ENCODE measurements around the gene SLC6A7.
"Not testable (repeated sequence)": the region's sequence is repeated elsewhere in the genome, so short reads cannot be mapped to it uniquely, and the experiment has no call there.

The SLC6A7 gene

DNA sequence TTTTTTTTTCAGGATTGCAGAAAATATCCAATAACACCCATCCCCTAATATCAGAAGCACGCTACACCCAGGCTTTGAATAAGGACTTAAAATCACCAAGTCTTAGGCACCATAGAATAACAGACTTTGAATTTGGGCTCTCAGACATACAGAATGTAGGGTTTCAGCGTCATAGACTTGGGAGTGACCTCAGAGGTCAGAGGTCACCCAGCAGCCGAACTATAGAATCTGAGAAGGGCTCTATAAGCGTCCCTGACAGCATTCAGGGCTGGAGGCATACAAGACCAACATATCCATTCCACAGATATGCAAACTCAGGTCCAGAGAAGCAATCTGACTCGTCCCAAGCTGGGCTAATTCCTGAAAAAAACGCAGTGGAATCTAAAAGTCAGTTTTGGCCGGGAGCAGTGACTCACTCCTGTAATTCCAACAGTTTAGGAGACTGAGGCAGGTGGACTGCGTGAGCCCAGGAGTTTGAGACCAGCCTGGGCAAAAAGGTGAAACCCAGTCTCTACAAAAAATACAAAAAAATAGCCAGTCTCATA is 34.7 kb downstream of the SLC6A7 start:
- FAIRE-seq (no peak), DNase-seq (ENCODE audit: insufficient read length) (no peak)
- TF ChIP-seq TAF1 (IDR thresholded peaks at IDR 0.05; ENCODE audit: borderline replicate concordance, low read depth, low read length) (no peak), POLR2AphosphoS5 (IDR thresholded peaks at IDR 0.05; ENCODE audit: low read depth, low read length) (no peak), POLR2A (IDR thresholded peaks at IDR 0.05; ENCODE audit: low read depth, low read length) (no peak)

DNA sequence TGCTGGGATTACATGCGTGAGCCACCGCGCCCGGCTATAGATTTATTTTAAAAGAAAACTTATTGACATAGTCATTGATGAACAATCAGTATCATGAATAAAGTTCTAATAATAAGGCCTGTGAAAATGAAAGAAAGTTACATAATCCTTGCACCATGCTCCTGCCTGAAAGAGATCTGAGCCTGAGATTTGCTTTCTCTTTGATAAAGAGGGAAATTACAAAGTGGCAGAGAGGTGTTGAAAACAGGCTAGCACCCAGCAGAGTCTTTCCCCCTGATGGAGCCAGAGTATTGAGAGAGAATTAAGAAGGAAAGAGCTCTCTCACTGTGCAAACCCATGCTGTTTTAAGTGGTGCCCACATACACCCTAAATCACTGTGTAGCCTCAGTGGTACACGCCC is 37.2 kb downstream of the SLC6A7 start:
- FAIRE-seq (no peak), DNase-seq (ENCODE audit: insufficient read length) (no peak)
- TF ChIP-seq POLR2A (IDR thresholded peaks at IDR 0.05; ENCODE audit: low read depth, low read length) (no peak), POLR2AphosphoS5 (IDR thresholded peaks at IDR 0.05; ENCODE audit: low read depth, low read length) (no peak), TAF1 (IDR thresholded peaks at IDR 0.05; ENCODE audit: borderline replicate concordance, low read depth, low read length) (no peak)

DNA sequence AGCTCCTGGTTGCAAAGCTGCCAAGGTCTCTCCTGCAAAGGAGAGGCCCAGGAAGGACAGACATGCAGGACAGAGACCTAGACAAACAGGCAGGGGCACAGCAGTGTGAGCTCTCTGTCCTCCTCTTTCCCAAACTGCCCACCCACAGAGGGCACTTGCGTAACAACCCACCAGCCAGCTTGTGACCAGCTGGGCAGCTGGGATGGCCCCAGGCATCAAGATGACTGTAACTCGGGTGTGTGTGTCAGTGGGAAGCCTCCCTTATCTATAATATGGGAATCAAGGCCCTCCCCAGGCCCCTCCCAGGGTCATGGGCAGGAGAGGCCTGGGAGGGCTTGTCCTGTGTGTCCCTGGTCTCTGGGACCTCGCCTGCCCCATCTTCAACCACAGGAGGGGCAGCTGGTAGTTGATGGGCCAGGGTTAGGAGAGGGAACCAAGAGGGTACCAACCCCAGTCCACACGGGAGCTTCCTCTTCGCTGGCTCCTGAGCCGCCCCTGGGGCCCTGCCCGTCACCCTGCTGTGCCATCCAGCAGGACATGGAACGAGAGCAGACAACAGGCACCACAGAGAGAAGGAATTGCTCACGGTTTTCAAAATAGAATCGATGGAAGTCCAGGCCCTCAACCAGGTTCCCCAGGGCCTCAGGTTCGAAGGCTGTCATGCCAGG is 37.9 kb downstream of the SLC6A7 start:
- TF ChIP-seq POLR2AphosphoS5 (IDR thresholded peaks at IDR 0.05; ENCODE audit: low read depth, low read length) (no peak), POLR2A (IDR thresholded peaks at IDR 0.05; ENCODE audit: low read depth, low read length) (no peak), TAF1 (IDR thresholded peaks at IDR 0.05; ENCODE audit: borderline replicate concordance, low read depth, low read length) (no peak)
- FAIRE-seq (no peak), DNase-seq (ENCODE audit: insufficient read length) (no peak)

DNA sequence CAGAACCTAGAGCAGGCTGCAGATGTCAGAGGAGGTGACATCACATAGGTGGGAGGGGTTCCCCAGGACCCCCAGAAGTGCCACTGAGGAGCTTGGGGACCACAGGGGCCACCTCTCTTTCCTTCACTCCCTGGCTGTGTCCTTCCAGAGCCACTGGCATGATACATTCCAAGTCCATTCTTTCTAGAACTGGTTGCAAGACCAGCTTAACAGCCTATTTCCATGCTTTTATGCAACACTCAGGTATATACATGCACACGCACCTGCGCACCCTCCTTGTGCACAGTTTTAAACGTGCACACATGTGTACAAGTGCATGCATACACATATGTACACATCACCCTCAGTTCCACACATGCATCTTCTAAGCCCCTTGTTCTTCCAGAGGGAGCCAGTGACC is 39.7 kb downstream of the SLC6A7 start:
- DNase-seq (ENCODE audit: insufficient read length): no peak
- TF ChIP-seq POLR2AphosphoS5 (IDR thresholded peaks at IDR 0.05; ENCODE audit: low read depth, low read length) (no peak), POLR2A (IDR thresholded peaks at IDR 0.05; ENCODE audit: low read depth, low read length) (no peak), TAF1 (IDR thresholded peaks at IDR 0.05; ENCODE audit: borderline replicate concordance, low read depth, low read length) (no peak)
- no peak for FAIRE-seq

DNA sequence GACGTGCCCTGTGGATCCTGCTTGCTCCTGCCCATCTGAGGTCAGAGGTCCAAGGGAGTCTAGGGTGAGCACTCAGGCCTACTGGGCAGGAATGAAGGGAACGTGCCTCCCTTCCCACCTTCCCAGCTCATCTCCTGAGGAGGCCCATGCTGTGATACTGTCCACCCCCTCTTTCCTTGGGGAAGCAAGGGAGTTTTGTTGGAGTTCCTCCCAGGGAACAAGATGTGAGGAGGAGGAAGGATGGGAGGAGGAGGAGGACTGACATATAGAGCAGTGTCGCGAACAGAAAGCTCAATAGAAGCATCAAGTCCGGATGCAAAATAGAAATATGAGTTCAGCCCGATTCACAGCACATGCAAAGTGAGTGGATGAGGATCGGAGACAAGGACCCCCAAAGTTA is 41.0 kb downstream of the SLC6A7 start:
- no peak for TF ChIP-seq TAF1 (IDR thresholded peaks at IDR 0.05; ENCODE audit: borderline replicate concordance, low read depth, low read length)
- no peak for TF ChIP-seq POLR2A (IDR thresholded peaks at IDR 0.05; ENCODE audit: low read depth, low read length)
- TF ChIP-seq POLR2AphosphoS5 (IDR thresholded peaks at IDR 0.05; ENCODE audit: low read depth, low read length): no peak
- FAIRE-seq (no peak), DNase-seq (ENCODE audit: insufficient read length) (no peak)

DNA sequence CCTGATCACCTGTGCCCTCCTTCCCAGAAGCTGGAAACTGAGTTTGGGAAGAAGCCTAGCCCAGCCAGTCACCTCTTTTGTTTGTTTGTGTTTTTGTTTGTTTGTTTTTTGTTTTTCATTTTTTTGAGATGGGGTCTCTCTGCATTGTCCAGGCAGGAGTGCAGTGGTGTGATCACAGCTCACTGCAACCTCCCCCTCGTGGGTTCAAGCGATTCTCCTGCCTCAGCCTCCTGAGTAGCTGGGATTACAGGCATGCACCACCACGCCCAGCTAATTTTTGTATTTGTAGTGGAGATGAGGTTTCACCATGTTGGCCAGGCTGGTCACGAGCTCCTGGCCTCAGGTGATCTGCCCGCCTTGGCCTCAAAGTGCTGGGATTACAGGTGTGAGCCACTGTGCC is 43.8 kb downstream of the SLC6A7 start:
- DNase-seq (ENCODE audit: insufficient read length): not testable (repeated sequence)
- FAIRE-seq: peak; percentile 36

DNA sequence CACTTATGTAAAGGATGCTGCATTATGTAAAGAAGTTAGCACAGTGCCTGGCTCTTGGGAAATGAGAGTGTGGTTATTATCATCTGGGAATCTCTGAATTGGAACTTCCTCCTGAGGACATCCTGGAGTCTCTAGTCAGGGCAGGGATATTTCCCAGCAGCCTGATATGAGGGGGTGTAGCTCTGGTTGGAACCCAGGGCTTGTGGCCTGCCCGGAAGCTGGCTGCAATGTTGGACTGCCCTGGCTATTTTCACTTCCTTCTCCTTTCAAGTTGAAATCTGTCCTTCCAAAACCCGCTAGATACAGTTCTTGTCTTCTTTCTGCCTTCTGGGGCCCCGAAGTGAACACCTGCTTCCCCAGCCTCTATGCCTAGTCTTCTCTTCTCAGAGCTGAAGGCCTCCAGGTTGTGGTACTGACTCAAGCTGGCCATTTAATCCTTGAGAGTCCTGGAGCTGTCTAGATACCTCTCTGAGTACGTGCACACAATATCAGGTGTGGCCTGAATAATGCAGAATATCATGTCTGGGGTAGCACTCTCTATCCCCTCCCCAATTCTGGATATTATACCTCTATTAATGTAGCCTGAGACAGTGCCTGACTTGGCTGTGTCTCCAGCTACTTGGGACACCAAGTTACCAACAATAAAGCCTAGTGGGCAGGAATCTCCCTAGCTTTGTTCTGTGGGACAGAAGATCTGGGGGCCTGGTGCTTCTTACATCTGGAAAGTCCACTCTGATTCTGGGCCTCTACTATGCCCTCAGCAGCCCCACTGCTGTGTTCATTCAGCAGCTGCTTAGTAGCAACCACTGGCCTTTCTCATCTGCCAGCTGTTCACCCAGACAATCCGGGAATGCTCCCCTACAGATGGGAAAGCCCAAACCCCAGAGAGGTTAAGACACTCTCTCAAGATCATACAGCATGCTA is 45.0 kb downstream of the SLC6A7 start:
- DNase-seq (ENCODE audit: insufficient read length) (no peak), FAIRE-seq (peak; percentile 81)
- no peak for TF ChIP-seq POLR2A (IDR thresholded peaks at IDR 0.05; ENCODE audit: low read depth, low read length)

DNA sequence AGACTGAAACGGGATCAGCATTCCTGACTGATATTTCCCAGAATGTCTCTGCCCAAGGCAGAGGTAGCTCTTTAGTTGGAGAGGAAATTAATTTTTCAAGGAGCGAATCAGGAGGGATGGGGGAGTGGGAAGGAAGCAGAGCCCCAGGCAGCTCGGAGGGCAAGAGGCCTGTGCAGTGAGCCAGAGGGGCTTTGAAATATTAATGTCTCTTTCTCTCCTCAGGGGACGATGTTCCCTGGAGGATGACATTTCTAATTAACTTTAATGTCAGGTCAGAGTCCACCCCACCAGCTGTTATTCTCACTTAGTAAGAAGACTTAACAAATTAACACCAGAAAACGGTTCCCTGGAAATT is 45.6 kb downstream of the SLC6A7 start:
- DNase-seq (ENCODE audit: insufficient read length): no peak
- TF ChIP-seq TAF1 (IDR thresholded peaks at IDR 0.05; ENCODE audit: borderline replicate concordance, low read depth, low read length) (no peak), POLR2A (IDR thresholded peaks at IDR 0.05; ENCODE audit: low read depth, low read length) (no peak), POLR2AphosphoS5 (IDR thresholded peaks at IDR 0.05; ENCODE audit: low read depth, low read length) (no peak)

DNA sequence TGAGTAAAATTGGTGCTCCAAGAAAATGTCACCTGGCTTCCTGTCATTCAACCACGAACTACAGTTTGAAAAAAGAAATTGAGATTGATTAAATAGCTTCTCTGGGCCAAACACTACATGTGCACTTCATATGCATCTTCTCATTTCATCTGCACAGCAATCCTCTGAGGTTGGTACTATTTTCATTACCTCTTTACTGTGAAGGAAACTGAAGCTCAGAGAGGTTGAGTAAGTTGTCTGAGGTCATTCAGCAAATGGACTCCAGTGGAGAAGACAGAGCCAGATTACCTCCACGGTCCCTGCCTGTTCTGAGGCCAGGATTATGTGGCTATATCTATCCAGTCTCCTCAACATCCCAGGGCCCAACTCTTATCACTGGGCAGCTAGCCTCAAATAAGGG is 46.5 kb downstream of the SLC6A7 start:
- no peak for FAIRE-seq
- TF ChIP-seq TAF1 (IDR thresholded peaks at IDR 0.05; ENCODE audit: borderline replicate concordance, low read depth, low read length) (no peak), POLR2A (IDR thresholded peaks at IDR 0.05; ENCODE audit: low read depth, low read length) (no peak), POLR2AphosphoS5 (IDR thresholded peaks at IDR 0.05; ENCODE audit: low read depth, low read length) (no peak)
- no peak for DNase-seq (ENCODE audit: insufficient read length)

More for the DNA sequence above, 45.6 kb downstream of the SLC6A7 start:
- no peak for FAIRE-seq

DNA sequence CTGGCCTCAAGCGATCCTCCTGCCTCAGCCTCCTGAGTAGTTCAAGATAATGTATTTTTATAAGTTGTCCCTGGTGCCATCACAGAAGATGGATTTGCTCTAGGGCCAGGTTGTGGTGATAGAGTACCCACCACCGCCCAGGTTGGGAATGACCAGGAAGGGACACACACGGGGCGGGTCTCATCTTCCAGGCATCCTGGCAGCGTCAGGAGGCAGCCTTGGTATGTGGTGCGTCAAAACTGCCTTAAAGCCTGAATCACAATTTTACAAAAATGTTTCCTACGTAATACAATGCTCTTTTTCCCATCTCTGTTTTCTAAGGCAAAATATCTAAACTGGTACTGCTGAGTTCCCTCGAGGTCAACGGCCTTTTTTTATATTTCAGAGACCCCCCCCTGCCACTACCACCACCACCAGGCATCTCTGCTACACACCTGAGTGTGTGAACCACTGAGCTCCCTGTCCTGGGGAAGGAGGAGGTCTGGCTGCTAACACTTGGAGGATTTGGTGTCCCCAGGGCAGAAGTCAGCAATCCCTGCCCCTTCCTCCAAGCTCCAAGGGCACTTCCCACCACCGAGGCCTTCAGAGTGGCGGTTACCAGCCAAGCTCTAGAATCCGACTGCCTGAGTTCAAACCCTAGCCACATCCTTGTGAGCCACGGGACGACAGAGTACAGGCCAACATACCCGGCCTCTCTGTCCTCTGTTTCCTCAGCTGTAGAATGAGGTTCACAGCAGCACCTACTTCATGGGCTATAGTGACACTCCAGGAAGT is 47.3 kb downstream of the SLC6A7 start:
- DNase-seq (ENCODE audit: insufficient read length): no peak
- TF ChIP-seq TAF1 (IDR thresholded peaks at IDR 0.05; ENCODE audit: borderline replicate concordance, low read depth, low read length): no peak
- TF ChIP-seq POLR2A (IDR thresholded peaks at IDR 0.05; ENCODE audit: low read depth, low read length): no peak
- TF ChIP-seq POLR2AphosphoS5 (IDR thresholded peaks at IDR 0.05; ENCODE audit: low read depth, low read length): no peak

DNA sequence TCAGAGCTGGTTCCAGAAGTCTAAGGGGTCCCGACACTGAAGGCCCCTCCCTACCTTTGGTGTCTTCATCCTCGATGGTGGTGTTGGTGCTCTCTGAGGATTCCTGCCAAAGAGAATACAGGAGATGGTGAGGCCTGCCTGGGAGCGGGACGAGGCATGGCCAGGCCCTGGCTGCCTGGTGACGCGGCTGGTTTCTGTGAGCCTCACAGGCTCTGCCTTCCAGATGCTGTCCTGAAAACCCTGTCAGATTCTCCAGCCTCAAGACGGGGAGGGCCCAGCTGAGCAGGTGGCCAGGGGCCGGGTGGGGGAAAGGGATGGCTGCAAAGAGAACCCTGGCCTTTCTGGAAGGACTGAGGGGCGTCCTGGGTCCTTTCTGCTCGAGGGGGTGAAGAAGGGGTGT is 48.8 kb downstream of the SLC6A7 start:
- TF ChIP-seq POLR2AphosphoS5 (IDR thresholded peaks at IDR 0.05; ENCODE audit: low read depth, low read length) (no peak), TAF1 (IDR thresholded peaks at IDR 0.05; ENCODE audit: borderline replicate concordance, low read depth, low read length) (no peak), POLR2A (IDR thresholded peaks at IDR 0.05; ENCODE audit: low read depth, low read length) (no peak)
- no peak for FAIRE-seq
- no peak for DNase-seq (ENCODE audit: insufficient read length)

More for the DNA sequence above, 47.3 kb downstream of the SLC6A7 start:
- no peak for FAIRE-seq

Data from GM12892 (cell line).